Keratinocyte (primary cell): ENCODE data around the gene SMLR1.

Experiments used
- CTCF ChIP-seq, 3 experiments: IDR thresholded peaks in 1 of 3; conservative IDR thresholded peaks in 1 of 3; optimal IDR thresholded peaks in 1 of 3; 2 replicates in 2 of 3; 3 replicates in 1 of 3; pipeline versions ENCODE3 to v1.5.1; 2011; ENCODE audit warnings: low read length in 3 of 3, mild to moderate bottlenecking in 3 of 3, moderate library complexity in 2 of 3, control low read depth in 1 of 3, inconsistent platforms in 1 of 3; ENCODE audit not compliant: insufficient read depth in 2 of 3; ENCODE audit errors: extremely low read depth in 1 of 3
- EZH2 ChIP-seq: IDR thresholded peaks from one replicate; pipeline ENCODE4 v1.6.1; 2012; ENCODE audit warnings: inconsistent platforms, mild to moderate bottlenecking, low read length, moderate library complexity

GRCh38 chr6:130872250-130873095 lies 45.3 kb downstream of the SMLR1 start:
- TF ChIP-seq CTCF (optimal IDR thresholded peaks at IDR 0.05 in 1 of 3, IDR thresholded peaks at IDR 0.05 in 1 of 3, conservative IDR thresholded peaks at IDR 0.05 in 1 of 3; ENCODE audit: extremely low read depth in 1 of 3, insufficient read depth in 2 of 3, low read length in 3 of 3) (peak; percentile 88 to 93 (median 91)), EZH2 (no peak)
